Activated naive CD4-positive, alpha-beta T cell treated with anti-CD3 and anti-CD28 coated beads, Interleukin-2, amount 50 U/mL, for 24 hours (primary cell): Measurements from ENCODE around the gene CSRP3.
"Not testable (repeated sequence)": the region's sequence is repeated elsewhere in the genome, so short reads cannot be mapped to it uniquely, and the experiment has no call there.

ENCODE experiments used
- H3K27ac Mint-ChIP-seq: one replicate; pipeline ENCODE4 v1.8.0; 2021; ENCODE audit warnings: mild to moderate bottlenecking, mixed read lengths
- H3K27me3 Mint-ChIP-seq: one replicate; pipeline ENCODE4 v1.8.0; 2021; ENCODE audit warnings: mixed read lengths
- H3K36me3 Mint-ChIP-seq: one replicate; pipeline ENCODE4 v1.8.0; 2021; ENCODE audit warnings: mixed read lengths
- H3K4me1 Mint-ChIP-seq: one replicate; pipeline ENCODE4 v1.8.0; 2021; ENCODE audit warnings: mixed read lengths
- H3K4me3 Mint-ChIP-seq: one replicate; pipeline ENCODE4 v1.8.0; 2021; ENCODE audit warnings: mild to moderate bottlenecking, mixed read lengths
- H3K9me3 Mint-ChIP-seq: one replicate; pipeline ENCODE4 v1.8.0; 2021; ENCODE audit warnings: mixed read lengths

The CSRP3 gene

GRCh38 chr11:19176629-19177186, 25.1 kb downstream of the CSRP3 start:
- Mint-ChIP-seq H3K4me1 (no peaks in the 10 kb centered on the region), H3K36me3 (peaks cover 18% of the 10 kb centered on the region), H3K27ac (no peak overlapping the region), H3K27me3 (no peaks in the 10 kb centered on the region), H3K9me3 (no peaks in the 10 kb centered on the region), H3K4me3 (no peak overlapping the region)

GRCh38 chr11:19173964-19174638, 27.7 kb downstream of the CSRP3 start:
- peaks cover 25% of the 10 kb centered on the region for H3K36me3 Mint-ChIP-seq
- peak overlapping the region; percentile 76 for H3K27ac Mint-ChIP-seq
- no peaks in the 10 kb centered on the region for H3K27me3 Mint-ChIP-seq
- no peak overlapping the region for H3K4me3 Mint-ChIP-seq
- H3K4me1 Mint-ChIP-seq, result no peaks in the 10 kb centered on the region
- H3K9me3 Mint-ChIP-seq, result no peaks in the 10 kb centered on the region

DNA sequence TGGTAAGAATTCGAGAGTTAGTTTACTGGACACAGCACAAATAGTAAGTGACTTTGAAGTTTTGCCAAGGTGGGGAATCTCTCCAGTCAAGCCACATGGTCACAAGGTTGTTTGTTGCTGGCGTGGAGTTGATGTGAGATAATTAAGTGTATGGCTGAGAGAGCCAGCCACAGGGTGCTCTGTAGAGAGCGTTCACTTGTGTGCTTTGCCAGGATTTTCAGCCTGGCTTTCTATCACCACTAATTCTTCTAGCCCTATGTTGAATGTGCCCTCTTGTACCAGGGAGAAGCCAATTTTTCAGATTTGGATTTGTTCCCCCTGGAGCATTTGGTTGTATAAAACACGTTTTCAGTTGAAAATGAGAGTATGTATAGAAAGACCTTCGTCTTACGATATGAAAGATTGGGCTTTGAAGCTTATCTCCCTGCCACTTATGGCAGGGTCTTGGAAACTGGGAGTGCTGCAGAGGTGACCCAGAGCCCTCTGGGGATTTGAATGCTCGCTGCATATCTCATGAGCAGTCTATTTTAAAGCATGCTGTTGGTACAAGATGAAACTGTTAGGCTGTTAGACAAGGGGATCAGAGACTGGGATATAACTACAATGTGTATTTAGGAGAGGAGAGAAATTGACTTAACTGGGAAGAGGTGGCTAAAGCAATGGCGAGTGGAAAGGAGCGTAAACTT, 28.6 kb downstream of the CSRP3 start:
- Mint-ChIP-seq H3K4me1 (no peaks in the 10 kb centered on the region), H3K27me3 (no peaks in the 10 kb centered on the region), H3K9me3 (no peaks in the 10 kb centered on the region), H3K4me3 (no peak overlapping the region), H3K27ac (no peak overlapping the region), H3K36me3 (peaks cover 31% of the 10 kb centered on the region)

GRCh38 chr11:19168090-19168489, 33.7 kb downstream of the CSRP3 start:
- Mint-ChIP-seq H3K27me3 (no peaks in the 10 kb centered on the region), H3K36me3 (peaks cover 33% of the 10 kb centered on the region), H3K9me3 (no peaks in the 10 kb centered on the region), H3K27ac (no peak overlapping the region), H3K4me3 (no peak overlapping the region), H3K4me1 (no peaks in the 10 kb centered on the region)

- no peak overlapping the region for H3K27ac Mint-ChIP-seq
- H3K9me3 Mint-ChIP-seq, result no peaks in the 10 kb centered on the region
- H3K4me1 Mint-ChIP-seq, result no peaks in the 10 kb centered on the region
- no peak overlapping the region for H3K4me3 Mint-ChIP-seq
- peaks cover 26% of the 10 kb centered on the region for H3K36me3 Mint-ChIP-seq
- H3K27me3 Mint-ChIP-seq, result no peaks in the 10 kb centered on the region
These were observed 36.9 kb downstream of the CSRP3 start for GRCh38 chr11:19164881-19165280.

GRCh38 chr11:19164230-19164855, 37.4 kb downstream of the CSRP3 start:
- H3K4me1 Mint-ChIP-seq, result no peaks in the 10 kb centered on the region
- H3K27me3 Mint-ChIP-seq, result no peaks in the 10 kb centered on the region
- no peaks in the 10 kb centered on the region for H3K9me3 Mint-ChIP-seq
- peaks cover 26% of the 10 kb centered on the region for H3K36me3 Mint-ChIP-seq
- H3K4me3 Mint-ChIP-seq, result no peak overlapping the region
- no peak overlapping the region for H3K27ac Mint-ChIP-seq

DNA sequence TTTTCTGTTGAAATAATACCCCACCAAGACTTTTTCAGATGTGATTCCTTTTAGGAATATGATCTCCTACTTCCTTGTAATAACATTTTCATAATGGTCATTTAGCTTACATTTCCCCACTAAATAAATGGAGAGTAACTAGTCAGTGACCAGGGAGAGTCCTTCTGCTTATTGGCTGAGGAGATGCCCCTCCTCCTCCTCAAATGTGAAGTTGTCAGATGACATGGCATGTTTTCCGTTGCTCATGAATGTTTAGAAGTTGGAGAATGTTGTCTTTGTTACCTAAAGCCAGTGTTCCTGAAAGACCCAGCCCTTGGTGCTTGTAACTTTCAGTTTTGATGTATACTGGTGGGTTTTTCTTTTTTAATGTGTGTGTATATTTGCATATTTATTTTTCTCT, 38.2 kb downstream of the CSRP3 start:
- Mint-ChIP-seq H3K27ac (no peak overlapping the region), H3K4me1 (no peaks in the 10 kb centered on the region), H3K36me3 (peaks cover 27% of the 10 kb centered on the region), H3K9me3 (no peaks in the 10 kb centered on the region), H3K4me3 (no peak overlapping the region), H3K27me3 (no peaks in the 10 kb centered on the region)

DNA sequence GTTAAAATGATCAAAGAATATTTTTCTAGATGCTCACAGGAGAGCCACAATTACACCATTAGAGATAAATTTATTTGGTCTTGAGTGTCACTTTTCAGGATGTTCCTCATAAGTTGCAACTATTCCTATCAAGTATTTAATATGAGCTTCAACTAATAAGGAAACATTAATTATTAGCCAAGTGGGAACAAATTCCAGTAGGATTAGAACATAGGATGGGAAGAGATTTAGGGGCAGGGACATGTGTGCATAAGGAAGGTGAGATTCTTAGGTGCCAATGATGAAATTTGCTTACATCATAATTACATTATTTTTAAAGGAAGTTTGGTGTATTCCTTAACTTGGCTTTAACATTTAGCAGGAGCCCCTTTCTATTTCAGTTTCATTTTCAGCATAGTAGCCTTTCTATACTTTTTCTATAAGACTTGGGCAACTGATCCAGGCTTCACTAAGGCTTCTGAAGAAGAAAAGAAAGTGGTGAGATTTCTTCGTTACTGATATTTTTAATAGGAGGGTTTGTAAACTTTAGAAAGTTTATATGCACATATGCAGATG, 38.8 kb downstream of the CSRP3 start:
- H3K36me3 Mint-ChIP-seq, result peaks cover 22% of the 10 kb centered on the region
- no peak overlapping the region for H3K4me3 Mint-ChIP-seq
- H3K4me1 Mint-ChIP-seq, result no peaks in the 10 kb centered on the region
- H3K9me3 Mint-ChIP-seq, result no peaks in the 10 kb centered on the region
- no peaks in the 10 kb centered on the region for H3K27me3 Mint-ChIP-seq
- no peak overlapping the region for H3K27ac Mint-ChIP-seq

DNA sequence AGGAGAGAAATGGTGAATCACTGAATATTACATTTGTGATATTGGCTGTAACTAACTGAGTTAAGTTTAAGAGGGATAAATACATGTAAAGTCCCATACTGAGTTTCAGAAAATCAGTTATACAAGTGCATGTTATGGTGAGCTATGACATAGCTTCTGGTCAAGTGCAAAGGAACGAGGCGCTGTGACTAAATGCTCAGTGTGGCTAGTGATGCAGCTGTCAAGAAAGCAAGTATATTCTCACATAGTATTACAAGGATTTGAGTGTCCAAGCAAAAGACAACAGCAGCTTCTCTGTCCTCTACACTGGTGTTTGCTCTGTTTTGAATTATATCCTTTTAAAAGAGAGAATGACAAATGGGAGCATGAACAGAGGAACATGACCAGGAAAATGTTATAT, 40.1 kb downstream of the CSRP3 start:
- Mint-ChIP-seq H3K36me3 (peaks cover 22% of the 10 kb centered on the region), H3K27me3 (no peaks in the 10 kb centered on the region), H3K9me3 (no peaks in the 10 kb centered on the region)

GRCh38 chr11:19160847-19161246, 40.9 kb downstream of the CSRP3 start:
- no peaks in the 10 kb centered on the region for H3K9me3 Mint-ChIP-seq
- H3K27me3 Mint-ChIP-seq, result no peaks in the 10 kb centered on the region
- no peak overlapping the region for H3K4me3 Mint-ChIP-seq
- H3K36me3 Mint-ChIP-seq, result peaks cover 21% of the 10 kb centered on the region
- no peaks in the 10 kb centered on the region for H3K4me1 Mint-ChIP-seq
- H3K27ac Mint-ChIP-seq, result no peak overlapping the region

More for the DNA sequence above, 40.1 kb downstream of the CSRP3 start:
- H3K27ac Mint-ChIP-seq, result no peak overlapping the region
- no peak overlapping the region for H3K4me3 Mint-ChIP-seq
- no peaks in the 10 kb centered on the region for H3K4me1 Mint-ChIP-seq

- Mint-ChIP-seq H3K27me3 (no peaks in the 10 kb centered on the region), H3K4me3 (no peak overlapping the region), H3K36me3 (peaks cover 26% of the 10 kb centered on the region), H3K27ac (no peak overlapping the region), H3K9me3 (no peaks in the 10 kb centered on the region), H3K4me1 (no peaks in the 10 kb centered on the region)
These were observed 44.9 kb downstream of the CSRP3 start for GRCh38 chr11:19156892-19157291.

- Mint-ChIP-seq H3K36me3 (peaks cover 10% of the 10 kb centered on the region), H3K9me3 (no peaks in the 10 kb centered on the region), H3K4me1 (no peaks in the 10 kb centered on the region), H3K4me3 (no peak overlapping the region), H3K27ac (no peak overlapping the region), H3K27me3 (no peaks in the 10 kb centered on the region)
These were observed 56.5 kb downstream of the CSRP3 start for GRCh38 chr11:19145319-19145718.

DNA sequence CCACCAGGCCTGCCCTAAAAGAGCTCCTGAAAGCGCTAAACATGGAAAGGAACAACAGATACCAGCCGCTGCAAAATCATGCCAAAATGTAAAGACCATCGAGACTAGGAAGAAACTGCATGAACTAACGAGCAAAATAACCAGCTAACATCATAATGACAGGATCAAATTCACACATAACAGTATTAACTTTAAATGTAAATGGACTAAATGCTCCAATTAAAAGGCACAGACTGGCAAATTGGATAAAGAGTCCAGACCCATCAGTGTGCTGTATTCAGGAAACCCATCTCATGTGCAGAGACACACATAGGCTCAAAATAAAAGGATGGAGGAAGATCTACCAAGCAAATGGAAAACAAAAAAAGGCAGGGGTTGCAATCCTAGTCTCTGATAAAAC, 64.9 kb downstream of the CSRP3 start:
- Mint-ChIP-seq H3K36me3 (peaks cover 15% of the 10 kb centered on the region), H3K9me3 (peaks cover 10% of the 10 kb centered on the region)
- H3K4me3 Mint-ChIP-seq, H3K4me1 Mint-ChIP-seq, H3K27ac Mint-ChIP-seq, H3K27me3 Mint-ChIP-seq: not testable (repeated sequence)

DNA sequence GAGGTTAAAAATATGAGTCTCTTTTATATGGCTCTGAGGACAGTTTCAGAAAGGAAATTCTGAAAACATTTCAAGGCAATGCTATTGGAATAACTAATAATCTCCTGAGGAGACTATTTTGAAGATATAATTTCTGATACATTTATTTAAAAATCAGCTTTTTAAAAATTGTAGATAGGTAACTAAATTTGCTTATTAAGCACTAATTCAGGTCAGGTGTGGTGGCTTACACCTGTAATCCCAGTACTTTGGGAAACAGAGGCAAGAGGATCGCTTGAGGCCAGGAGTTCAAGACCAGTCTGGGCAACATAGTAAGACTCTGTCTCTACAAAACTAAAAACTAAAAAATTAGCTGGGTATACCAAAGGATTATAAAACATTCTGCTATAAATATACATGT, 67.8 kb downstream of the CSRP3 start:
- H3K9me3 Mint-ChIP-seq, result peaks cover 11% of the 10 kb centered on the region
- H3K27me3 Mint-ChIP-seq, result no peaks in the 10 kb centered on the region
- H3K4me1 Mint-ChIP-seq, result no peaks in the 10 kb centered on the region
- no peak overlapping the region for H3K4me3 Mint-ChIP-seq
- H3K36me3 Mint-ChIP-seq, result peaks cover 34% of the 10 kb centered on the region
- H3K27ac Mint-ChIP-seq, result no peak overlapping the region
